Astrocyte (in vitro differentiated cells and primary cell): ENCODE measurements around the gene ARHGAP44. TPM values are rescaled to one million over a fixed set of nuclear protein-coding genes. Genes with fewer than 3 reads are reported as not detected.

Experiments
- DNase-seq: peaks from one replicate; pipeline ENCODE4 v3.0.0-alpha.2; 2010; ENCODE audit warnings: low read depth
- FAIRE-seq: peaks from 2 replicates; lab custom pipeline; 2011; peaks lifted over from hg19 to GRCh38; lab: Jason Lieb, UNC
- H2AFZ ChIP-seq: 2 replicates; pipeline ENCODE4 v1.6.0; 2012; ENCODE audit warnings: low read depth, low read length, inconsistent platforms
- H3K27ac ChIP-seq: 2 replicates; pipeline ENCODE4 v1.5.1; 2011; ENCODE audit warnings: low read depth, low read length, inconsistent platforms
- H3K27me3 ChIP-seq: 2 replicates; pipeline ENCODE4 v1.6.0; 2011; ENCODE audit warnings: low read length, inconsistent platforms; ENCODE audit not compliant: insufficient read depth
- H3K36me3 ChIP-seq: 2 replicates; pipeline ENCODE4 v1.5.1; 2011; ENCODE audit warnings: low read length, inconsistent platforms; ENCODE audit not compliant: insufficient read depth
- H3K4me1 ChIP-seq: 2 replicates; pipeline ENCODE4 v1.5.1; 2011; ENCODE audit warnings: low read length, inconsistent platforms; ENCODE audit not compliant: insufficient read depth
- H3K4me2 ChIP-seq: 2 replicates; pipeline ENCODE4 v1.6.0; 2012; ENCODE audit warnings: low read length, inconsistent platforms
- H3K4me3 ChIP-seq: 2 replicates; pipeline ENCODE4 v1.5.1; 2011; ENCODE audit warnings: low read depth, mild to moderate bottlenecking, low read length, inconsistent platforms; ENCODE audit not compliant: insufficient read depth
- H3K79me2 ChIP-seq: 2 replicates; pipeline ENCODE4 v1.6.0; 2012; ENCODE audit warnings: mild to moderate bottlenecking, low read length, inconsistent platforms; ENCODE audit not compliant: insufficient read depth
- H3K9ac ChIP-seq: 2 replicates; pipeline ENCODE4 v1.6.0; 2012; ENCODE audit warnings: mild to moderate bottlenecking, low read length, inconsistent platforms
- H3K9me3 ChIP-seq: 2 replicates; pipeline ENCODE4 v1.5.1; 2012; ENCODE audit warnings: low read depth, mild to moderate bottlenecking, low read length, inconsistent platforms; ENCODE audit not compliant: insufficient read depth
- H4K20me1 ChIP-seq: 2 replicates; pipeline ENCODE4 v1.6.0; 2012; ENCODE audit warnings: low read length, inconsistent platforms; ENCODE audit not compliant: insufficient read depth
- H3K27ac Mint-ChIP-seq: one replicate; pipeline ENCODE4 v1.8.0; 2021; ENCODE audit warnings: mild to moderate bottlenecking, mixed read lengths; ENCODE audit not compliant: unreplicated experiment
- H3K27me3 Mint-ChIP-seq: one replicate; pipeline ENCODE4 v1.8.0; 2021; ENCODE audit warnings: low read depth, mixed read lengths; ENCODE audit not compliant: unreplicated experiment
- H3K36me3 Mint-ChIP-seq: one replicate; pipeline ENCODE4 v1.8.0; 2021; ENCODE audit warnings: low read depth, mixed read lengths; ENCODE audit not compliant: unreplicated experiment
- H3K4me1 Mint-ChIP-seq: one replicate; pipeline ENCODE4 v1.8.0; 2021; ENCODE audit warnings: low read depth, mixed read lengths; ENCODE audit not compliant: unreplicated experiment
- H3K4me3 Mint-ChIP-seq: one replicate; pipeline ENCODE4 v1.8.0; 2021; ENCODE audit warnings: mild to moderate bottlenecking, moderate library complexity, mixed read lengths; ENCODE audit not compliant: unreplicated experiment
- H3K9me3 Mint-ChIP-seq: one replicate; pipeline ENCODE4 v1.8.0; 2021; ENCODE audit warnings: mild to moderate bottlenecking, mixed read lengths; ENCODE audit not compliant: unreplicated experiment
- CTCF ChIP-seq: IDR thresholded peaks from 2 replicates; pipeline ENCODE4 v1.5.1; 2011; ENCODE audit warnings: low read depth, mild to moderate bottlenecking, inconsistent platforms, low read length, moderate library complexity; ENCODE audit not compliant: insufficient read depth
- EZH2 ChIP-seq: IDR thresholded peaks from 2 replicates; pipeline ENCODE4 v1.6.1; 2012; ENCODE audit warnings: mild to moderate bottlenecking, low read length, inconsistent platforms; ENCODE audit not compliant: insufficient read depth
- total RNA-seq: library from RNA; stranded (reverse); gene quantifications from 2 replicates; pipeline ENCODE4 v1.2.1, GENCODE V29; 2021

Gene ARHGAP44
- total RNA-seq, 1 donor from 2014 or later, result 3.0 TPM

GRCh38 chr17:12996941-12997340 is 207.6 kb downstream of the ARHGAP44 start:
- Mint-ChIP-seq H3K27ac (no peak overlapping the region), H3K4me3 (no peak overlapping the region), H3K9me3 (no peaks in the 10 kb centered on the region), H3K36me3 (no peaks in the 10 kb centered on the region), H3K4me1 (no peaks in the 10 kb centered on the region), H3K27me3 (no peaks in the 10 kb centered on the region)
- TF ChIP-seq EZH2 (no peak), CTCF (no peak)
- Histone ChIP-seq H2AFZ (no peak overlapping the region), H4K20me1 (peaks cover 2% of the 10 kb centered on the region), H3K4me3 (no peak overlapping the region), H3K9ac (no peak overlapping the region), H3K27ac (no peak overlapping the region), H3K27me3 (no peaks in the 10 kb centered on the region), H3K36me3 (peaks cover 73% of the 10 kb centered on the region), H3K4me2 (no peak overlapping the region), H3K9me3 (no peaks in the 10 kb centered on the region), H3K4me1 (no peaks in the 10 kb centered on the region), H3K79me2 (no peaks in the 10 kb centered on the region)
- DNase-seq (no peak), FAIRE-seq (no peak)

GRCh38 chr17:12998461-12998860 is 209.2 kb downstream of the ARHGAP44 start:
- peaks cover 79% of the 10 kb centered on the region for H3K36me3 ChIP-seq
- H3K27ac ChIP-seq, result no peak overlapping the region

More at GRCh38 chr17:12998461-12998860, 209.2 kb downstream of the ARHGAP44 start:
- no peak for TF ChIP-seq CTCF
- no peak overlapping the region for H3K4me3 Mint-ChIP-seq
- no peak overlapping the region for H3K27ac Mint-ChIP-seq
- no peak for FAIRE-seq
- H3K36me3 Mint-ChIP-seq, result no peaks in the 10 kb centered on the region
- Histone ChIP-seq H3K4me1 (peaks cover 3% of the 10 kb centered on the region), H3K79me2 (no peaks in the 10 kb centered on the region), H3K9ac (no peak overlapping the region), H4K20me1 (peaks cover 14% of the 10 kb centered on the region), H3K27me3 (no peaks in the 10 kb centered on the region), H3K4me3 (no peak overlapping the region), H2AFZ (no peak overlapping the region), H3K9me3 (no peaks in the 10 kb centered on the region), H3K4me2 (no peak overlapping the region)
- no peaks in the 10 kb centered on the region for H3K4me1 Mint-ChIP-seq
- H3K27me3 Mint-ChIP-seq, result no peaks in the 10 kb centered on the region
- no peaks in the 10 kb centered on the region for H3K9me3 Mint-ChIP-seq
- no peak for DNase-seq
